ENCODE data around the gene OR9Q1.
"Not testable (repeated sequence)": the region's sequence is repeated elsewhere in the genome, so short reads cannot be mapped to it uniquely, and the experiment has no call there.

OR9Q1 gene, protein sequence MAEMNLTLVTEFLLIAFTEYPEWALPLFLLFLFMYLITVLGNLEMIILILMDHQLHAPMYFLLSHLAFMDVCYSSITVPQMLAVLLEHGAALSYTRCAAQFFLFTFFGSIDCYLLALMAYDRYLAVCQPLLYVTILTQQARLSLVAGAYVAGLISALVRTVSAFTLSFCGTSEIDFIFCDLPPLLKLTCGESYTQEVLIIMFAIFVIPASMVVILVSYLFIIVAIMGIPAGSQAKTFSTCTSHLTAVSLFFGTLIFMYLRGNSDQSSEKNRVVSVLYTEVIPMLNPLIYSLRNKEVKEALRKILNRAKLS
- 0 reads per million in 2 donors for total RNA-seq

DNA sequence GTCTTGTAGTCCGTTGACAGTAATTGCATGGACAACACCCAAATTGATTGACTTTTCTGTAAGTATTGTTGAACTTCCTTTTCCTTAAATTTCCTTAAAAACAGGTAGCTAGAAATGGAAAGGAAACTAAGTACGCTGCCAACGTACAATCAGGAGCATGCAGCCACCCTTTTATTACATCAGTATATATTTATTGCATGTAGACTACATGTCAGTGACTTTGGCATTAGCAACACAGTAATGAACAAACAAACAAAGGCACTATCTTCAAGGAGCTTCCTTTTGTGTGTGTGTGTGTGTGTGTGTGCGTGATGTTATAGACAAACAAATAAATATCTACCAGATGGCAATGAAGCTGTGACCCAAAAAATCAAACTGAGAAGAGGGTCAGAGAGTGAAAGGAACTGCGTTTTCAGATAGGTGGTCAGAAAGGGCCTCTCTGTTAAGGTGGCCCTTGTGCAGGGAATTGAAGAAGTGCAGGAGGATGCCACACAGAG lies at the start of gene OR9Q1:
OR9Q1 (plus strand) TSS at position 447 of the 497 bp plus-strand sequence. CDS start 155,564 bp downstream, outside the sequence.
- no peak for DNase-seq

DNA sequence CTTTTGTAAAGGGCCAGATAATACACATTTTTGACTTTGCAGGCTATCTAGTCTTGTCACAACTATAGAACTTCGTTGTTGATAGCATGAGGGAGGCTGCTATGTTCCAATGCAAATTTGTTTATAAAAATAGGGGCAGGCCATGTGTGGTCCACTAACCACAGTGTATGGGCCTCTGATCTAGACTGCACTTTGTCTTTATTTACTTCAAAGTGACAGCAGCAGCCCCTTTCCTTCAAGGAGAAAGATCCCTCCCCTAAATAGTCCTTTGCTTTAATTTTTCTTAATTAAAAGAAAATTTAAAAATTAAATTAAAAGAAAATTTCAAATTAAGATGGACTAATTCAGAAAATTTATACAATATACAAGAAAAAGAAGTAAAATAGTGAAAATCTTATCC lies 49.5 kb upstream of the OR9Q1 start:
- DNase-seq = no peak

DNA sequence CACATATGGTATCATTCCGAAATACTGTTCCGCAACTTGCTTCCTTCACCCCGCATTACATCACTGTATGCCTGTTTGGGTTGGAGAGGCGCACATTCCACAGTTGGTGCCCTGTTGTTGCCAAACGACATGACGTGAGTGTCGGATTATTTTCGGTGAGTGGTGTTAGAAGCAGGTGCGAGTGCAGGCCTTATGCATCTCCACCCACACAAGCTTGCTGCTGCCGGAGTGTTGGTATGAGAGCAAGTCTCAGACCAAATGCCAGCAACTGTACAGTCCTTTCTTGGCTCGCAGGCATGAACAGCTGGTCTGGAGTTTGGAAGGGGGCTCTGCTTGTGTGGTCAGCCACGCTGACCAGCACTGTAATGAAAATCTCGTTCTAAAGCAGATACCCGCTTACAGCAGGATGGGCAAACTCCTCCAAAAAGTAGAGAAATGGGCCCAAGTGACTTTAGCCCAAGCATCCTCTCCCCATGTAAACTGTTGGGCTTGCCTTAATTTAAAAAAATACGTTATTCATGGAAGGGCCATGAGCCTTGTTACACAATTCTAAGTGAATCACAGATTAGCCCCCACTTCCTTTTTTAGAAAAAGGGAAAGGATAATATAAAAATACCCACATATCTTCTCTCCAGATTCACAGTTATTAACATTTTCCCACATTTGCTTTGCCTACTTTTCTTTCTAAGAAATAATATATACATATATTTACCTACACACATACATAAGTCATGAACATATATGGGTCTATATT lies 48.7 kb upstream of the OR9Q1 start:
- no peak for DNase-seq

DNA sequence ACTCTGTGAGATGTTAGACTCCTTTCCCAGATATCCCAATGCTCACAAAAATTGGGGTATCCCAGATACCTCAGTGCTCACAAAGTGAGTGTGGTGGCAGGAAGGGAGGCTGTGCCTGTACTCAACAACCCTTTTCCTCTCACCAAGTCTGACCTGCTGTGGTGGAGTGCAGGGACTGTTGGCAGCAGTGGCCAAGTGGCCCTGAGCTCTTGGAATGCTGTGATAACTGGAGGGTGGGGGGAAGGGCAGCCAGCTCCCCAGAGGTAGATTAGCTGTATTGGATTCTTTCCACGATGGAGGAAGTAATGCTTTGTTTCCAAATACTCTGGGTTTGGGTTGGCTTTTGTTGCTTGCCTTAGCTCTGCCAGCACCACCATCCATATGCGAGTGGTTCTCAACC lies 46.0 kb upstream of the OR9Q1 start:
- no peak for DNase-seq

DNA sequence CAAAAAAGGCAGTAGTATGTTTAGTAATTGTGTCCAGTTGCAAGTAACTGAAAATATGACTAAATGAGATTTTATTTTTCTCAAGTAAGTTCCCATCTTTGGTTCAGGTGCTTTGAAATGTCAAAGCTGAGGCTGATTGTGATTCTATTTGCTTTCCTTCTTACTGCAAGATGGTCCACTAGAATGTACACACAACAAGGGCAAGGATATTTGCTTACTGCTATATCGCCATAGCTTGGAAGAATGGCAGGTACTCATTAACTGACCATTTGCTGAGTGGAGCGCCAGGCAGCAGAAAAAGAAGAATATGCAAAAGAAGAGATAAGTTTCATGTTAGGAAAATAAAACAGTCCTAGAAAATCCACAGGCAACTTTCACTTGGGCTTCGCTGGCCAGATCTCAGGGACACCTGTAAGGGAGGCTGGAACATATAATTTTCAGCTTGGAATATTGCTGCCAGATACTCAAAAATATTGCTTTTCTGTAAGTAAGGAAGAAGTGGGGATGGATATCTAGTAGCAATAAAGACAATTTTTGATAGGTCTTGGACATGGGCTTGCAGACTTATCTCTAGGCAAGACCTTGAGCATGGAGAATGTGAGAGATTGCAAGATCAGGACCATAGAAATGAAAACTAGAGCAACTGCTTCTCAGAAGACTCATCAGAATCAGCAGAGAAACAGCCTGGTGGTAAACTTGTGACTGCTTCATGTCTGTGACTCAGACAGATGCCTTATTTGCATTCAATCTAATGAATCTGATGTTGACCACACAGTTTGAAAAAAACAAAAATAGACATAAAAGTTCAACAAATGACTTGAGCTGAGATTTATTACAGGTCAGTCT lies 44.8 kb upstream of the OR9Q1 start:
- no peak for DNase-seq

DNA sequence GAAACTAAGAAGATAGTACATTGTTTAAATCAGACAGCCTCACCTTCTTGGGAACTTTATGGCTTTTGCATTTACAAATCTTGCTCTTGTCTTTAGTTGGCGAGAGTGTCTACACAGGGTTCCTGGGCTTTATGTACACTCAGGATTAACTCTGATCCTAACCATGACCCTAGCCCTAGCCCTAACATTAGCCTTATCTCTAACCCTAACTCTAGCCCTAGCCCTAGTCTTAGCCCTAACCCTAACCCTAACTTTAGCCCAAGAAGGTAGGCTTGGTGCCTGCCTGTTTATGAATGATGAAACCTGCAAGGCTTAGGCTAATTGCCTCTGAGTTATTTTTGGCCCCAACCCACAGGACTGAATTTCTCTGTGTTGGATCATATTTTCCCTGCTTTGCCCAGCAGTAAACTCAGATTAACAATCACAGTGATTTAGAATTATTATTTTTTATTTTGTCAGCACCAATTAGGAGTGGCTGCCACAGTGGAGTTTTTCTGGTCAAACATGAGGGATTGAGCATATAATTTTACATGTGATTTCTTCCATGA lies 44.1 kb upstream of the OR9Q1 start:
- no peak for DNase-seq

DNA sequence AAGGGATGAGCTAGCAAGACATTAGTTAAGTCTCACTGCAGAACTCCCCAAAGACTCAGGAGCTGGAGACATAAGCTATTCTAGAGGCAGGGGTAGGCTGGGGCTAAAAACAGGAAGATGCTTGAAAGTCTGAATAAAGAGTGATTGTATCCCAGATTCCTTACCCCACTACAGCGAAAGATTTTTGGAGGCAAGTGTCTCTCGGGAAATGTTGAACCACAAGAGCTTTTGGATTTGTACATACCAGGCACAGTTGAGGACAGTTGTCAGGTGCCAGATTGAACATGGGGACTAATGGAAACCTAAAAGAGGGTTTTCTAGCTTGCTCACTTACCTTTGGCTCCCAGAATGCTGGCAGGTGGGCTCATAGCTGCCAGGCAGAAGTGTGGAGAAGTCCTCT lies 43.5 kb upstream of the OR9Q1 start:
- no peak for DNase-seq

DNA sequence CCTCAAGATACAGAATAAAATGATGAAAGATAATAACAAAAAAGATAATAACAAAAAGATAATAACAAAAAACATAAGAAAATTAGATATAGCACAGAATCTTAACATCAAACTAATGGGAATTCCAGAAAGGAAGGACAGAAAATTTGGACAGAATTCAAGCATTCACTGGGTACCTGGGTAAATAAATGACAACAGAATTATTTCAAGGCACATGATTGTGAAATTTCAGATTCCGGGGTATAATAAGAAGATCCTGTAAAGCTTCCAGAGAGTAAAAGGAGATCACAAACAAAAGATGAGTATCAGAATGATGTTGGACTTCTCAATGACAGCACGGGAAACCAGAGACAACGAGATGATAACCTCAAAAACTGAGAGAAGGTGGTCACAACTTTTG lies 42.1 kb upstream of the OR9Q1 start:
- no peak for DNase-seq

DNA sequence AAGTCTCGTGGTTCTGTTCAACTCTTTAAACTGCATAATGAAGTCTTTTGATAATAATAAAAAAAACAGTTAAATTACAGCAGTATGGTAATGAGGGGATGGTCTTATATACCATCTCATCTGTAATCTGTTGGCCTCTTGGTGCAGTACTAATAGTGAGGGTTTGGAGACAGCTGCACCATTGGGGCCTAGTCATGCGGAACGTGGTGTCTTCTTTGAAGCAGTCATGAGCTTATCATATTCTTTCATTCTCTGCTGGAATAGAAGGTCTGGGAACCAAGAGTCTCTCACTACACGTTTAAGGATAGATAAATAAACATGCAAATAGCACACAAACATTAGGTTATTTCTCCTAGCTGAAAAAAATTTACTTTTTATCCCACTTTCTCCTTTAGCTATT lies 40.9 kb upstream of the OR9Q1 start:
- no peak for DNase-seq

DNA sequence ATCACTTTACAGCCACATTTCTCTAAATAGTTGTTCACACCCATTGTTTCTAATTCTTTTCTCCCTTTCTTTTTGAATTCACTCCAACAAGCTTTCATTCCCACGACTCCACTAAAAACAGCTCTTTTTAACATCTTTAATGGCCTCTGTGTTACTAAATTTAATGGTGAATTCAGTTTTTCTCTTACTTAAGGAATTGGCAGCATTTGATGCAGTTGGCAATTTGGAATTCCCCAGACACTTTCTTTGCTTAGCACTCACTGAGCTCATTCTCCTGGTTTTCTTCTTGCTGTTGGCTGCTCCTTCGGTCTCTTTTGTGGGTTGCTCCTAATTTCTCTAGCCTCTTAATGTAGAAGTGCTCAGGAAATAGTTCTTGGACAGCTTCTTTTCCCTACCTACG lies 40.5 kb upstream of the OR9Q1 start:
- DNase-seq = no peak

DNA sequence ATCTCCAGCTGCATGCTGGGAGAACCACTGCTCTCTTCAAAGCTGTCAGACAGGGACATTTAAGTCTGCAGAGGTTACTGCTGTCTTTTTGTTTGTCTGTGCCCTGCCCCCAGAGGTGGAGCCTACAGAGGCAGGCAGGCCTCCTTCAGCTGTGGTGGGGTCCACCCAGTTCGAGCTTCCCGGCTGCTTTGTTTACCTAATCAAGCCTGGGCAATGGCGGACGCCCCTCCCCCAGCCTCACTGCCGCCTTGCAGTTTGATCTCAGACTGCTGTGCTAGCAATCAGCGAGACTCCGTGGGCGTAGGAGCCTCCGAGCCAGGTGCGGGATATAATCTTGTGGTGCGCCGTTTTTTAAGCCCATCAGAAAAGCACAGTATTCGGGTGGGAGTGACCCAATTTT lies 24.2 kb upstream of the OR9Q1 start:
- not testable (repeated sequence) for DNase-seq

DNA sequence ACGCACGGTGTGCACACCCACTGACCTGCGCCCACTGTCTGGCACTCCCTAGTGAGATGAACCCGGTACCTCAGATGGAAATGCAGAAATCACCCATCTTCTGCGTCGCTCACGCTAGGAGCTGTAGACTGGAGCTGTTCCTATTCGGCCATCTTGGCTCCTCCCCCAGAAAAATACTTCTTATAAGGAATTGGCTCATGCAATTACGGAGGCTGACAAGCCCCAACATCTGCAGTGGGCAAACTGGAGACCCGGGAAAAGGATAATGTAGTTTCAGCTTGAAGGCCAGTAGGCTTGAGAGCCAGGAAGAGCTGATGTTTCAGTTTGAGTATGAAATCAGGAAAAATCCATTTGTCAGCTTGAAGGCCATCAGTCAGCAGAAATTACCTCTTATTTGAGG lies 23.7 kb upstream of the OR9Q1 start:
- DNase-seq = not testable (repeated sequence)

DNA sequence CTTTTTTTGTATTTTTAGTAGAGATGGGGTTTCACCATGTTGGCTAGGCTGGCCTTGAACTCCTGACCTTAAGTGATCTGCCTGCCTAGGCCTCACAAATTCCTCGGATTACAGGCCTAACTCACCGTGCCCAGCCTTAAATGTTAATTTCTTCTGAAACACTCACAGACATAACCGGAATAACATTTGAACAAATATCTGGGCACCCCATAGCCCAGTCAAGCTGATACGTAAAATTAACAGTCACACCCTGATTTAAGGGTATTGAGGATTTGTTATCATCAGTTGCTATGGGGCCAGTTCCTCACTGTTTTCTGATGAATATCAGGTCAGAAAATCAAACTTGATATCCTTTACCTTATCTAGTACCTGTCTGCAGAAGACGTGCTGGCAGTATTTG lies 23.0 kb upstream of the OR9Q1 start:
- no peak for DNase-seq

DNA sequence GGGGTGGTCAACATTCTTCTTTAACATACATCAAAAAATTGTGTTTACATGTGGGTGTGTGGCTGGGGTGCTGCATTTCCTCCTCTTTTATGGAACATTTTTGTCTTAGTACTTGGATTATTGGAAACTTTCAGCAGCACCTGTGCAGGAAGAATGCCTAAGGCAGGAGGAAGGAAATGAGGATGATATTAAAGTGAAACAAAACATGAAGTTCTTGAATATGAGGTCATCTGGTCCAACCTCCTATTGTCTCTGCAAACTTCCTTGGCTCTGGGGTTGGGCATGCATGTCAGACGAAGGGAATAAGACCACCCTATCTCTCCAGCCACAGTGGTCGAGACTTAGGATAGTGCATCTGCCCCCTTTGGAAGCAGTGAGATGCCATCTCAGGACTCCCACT lies 20.6 kb upstream of the OR9Q1 start:
- no peak for DNase-seq

DNA sequence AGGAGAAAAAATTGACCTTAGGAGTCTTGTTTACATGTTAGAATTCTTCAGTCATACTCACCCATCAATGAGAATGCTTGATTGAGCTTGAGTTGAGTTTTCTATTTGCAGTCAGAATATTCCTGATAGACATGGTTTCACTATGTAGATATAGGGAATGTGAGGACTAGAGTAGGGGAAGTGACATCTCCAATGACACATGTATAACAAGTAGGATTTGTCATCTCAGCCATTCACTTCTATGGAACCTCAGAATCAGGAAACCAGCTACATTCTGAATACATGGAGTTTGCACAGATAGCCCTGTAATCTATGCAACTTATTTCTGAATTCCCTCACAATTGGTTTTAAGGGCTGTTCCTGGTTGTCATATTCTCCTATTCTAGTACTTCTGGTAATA lies 20.1 kb upstream of the OR9Q1 start:
- DNase-seq = no peak

DNA sequence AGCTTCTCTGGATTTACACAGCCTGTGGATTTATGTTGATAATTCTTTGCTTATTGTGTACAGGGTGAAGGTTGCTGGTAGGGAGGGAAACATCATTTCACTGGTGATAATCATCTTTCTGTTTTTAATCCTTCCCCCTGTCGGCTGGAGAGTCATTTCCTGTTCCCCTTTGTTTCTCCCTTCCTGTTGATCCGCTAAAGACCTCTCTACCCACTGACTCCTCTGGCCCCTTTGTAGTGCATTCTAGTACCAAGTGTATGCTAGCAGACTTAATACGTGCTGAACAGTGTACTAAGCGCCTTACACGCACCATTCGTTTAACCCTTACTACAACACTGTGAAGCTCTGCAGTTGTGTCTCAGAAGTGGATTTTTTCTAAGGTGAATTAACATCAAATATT lies 19.0 kb upstream of the OR9Q1 start:
- DNase-seq = no peak

DNA sequence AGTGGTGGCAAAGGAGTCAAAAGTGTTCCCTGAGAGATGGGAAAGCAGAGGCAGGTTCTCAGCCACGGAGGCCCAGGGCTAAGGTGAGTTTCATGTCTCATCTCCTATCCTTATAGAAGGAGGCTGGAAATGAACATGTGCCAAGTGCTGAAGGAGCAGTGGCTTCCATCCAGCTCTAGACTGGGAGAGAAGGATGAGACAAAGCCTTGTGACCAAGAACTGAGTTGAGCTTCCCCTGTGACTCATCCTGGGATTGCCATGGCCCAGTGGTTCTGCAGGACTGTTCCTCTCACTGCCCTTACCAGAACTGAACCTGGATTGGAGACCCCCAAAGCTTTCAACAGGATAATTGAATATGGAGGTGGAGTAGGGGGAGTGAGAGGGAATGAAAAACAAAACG lies 16.7 kb upstream of the OR9Q1 start:
- DNase-seq = no peak

DNA sequence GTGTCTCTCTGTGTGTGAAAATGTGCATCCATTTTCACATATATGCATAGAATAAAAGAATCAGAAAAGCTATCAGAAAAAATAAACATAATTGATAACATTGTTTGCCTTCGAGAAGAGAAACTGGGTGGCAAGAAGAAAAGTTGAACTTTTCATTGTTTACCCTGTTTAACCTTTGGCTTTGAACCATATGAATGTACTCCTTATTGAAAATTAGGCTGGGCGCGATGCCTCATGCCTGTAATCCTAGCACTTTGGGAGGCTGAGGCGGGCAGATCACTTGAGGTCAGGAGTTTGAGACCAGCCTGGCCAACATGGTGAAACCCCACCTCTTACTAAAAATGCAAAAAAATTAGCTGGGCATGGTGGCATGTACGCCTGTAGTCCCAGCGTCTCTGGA lies 11.9 kb upstream of the OR9Q1 start:
- no peak for DNase-seq

DNA sequence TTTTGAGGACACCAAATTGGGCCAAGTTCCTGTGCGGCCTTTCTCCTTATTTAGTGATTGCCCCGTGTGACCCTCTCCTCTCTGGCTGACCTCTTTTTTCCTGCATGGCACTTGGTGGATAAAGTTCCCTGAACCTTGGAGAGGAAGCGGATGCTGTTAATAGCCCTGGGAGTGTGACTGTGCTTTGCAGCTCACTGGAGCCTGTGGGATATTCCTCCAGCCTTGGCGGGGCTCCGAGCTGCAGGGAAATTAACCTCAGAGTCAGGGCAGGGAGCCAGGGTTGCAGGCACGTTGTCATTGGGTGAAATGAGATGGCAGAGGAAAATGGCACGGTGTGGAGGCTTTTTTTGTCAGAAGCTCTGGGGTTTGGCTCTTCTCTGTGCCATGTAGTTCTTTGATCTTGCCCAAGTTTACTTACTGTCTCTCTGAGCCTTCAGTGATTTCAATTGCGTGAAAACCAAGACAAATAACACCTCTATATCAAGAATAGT lies 965 bp downstream of the OR9Q1 start:
- DNase-seq = no peak

DNA sequence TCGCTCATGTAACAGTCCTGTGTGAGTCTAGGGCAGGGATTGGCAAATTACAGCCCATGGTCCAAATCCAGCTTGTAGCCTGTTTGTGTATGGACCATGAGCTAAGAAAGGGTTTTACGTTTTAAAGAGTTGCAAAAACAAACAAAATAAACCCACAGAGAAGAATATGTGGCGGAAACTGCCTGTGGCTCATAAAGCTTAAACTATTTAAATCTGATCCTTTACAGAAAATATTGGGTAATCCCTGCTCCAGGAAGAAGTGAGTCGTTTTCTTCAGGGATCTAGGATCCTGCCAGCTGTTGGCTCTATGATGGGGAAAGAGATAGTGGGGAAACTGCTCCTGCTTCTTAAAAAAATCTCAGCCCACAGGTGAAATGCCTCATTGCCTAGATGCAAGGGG lies 3.7 kb downstream of the OR9Q1 start:
- no peak for DNase-seq

DNA sequence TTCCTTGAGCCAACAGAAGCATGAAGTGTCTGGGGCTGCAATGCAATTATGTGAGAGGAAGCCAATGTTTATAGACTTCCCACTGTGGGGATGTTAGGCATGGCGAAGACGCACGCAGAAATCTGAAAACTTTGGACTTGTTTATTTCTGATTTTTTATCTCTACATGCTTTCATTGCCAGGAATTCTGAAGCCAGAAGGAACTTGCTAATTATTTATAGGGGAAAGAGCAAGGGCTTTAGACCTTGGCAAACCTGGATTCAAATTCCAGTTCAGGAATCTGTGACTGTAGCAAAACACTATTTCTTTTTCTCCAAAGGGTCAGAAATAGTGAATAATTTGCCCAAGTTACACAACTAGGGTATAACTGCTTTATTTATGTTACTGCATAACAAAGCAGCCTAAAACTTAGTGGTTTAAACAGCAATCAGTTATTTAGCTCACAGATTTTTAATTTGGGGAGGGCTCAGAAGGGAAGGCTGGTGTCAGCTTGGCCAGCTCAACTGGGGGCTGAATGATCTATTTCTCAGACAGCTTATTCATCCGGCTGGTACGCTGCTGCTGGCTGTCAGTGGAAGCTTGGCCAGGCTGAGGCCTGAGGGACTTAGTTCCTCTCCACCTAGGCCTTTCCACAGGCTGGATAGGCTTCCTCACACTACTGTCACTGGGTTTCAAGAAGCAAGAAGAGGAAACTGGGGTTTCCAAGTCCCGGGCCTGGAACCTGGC lies 5.2 kb downstream of the OR9Q1 start:
- DNase-seq = no peak

DNA sequence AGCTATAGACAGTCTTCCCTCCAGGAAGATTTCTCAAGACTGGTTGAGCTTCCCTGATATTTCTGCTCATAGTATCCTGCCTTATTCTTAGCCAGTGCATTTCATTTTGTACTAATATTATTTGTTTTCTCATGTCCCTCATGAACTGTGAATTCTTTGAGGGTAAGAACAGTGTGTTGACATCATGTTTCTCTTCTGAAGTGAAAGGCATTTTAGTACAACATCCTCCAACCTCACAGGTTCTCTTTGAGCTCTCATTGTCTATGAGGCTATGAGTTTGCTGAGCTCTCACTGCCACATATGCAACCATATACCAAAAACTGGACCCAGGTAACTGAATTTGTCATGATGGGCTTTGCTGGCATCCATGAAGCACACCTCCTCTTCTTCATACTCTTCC lies 7.0 kb downstream of the OR9Q1 start, which contains the start of gene OR6Q1:
OR6Q1 (plus strand) TSS at position 301 of the 400 bp plus-strand sequence; CDS start at position 301, 0 bp downstream.
- DNase-seq = no peak
